Stimulated activated CD8-positive, alpha-beta memory T cell treated with anti-CD3 and anti-CD28 coated beads, Interleukin-15, amount 100 ng/mL, for 1 hour (primary cell): ENCODE results near the gene KCNE1.

Source experiments
- DNase-seq: peaks from one replicate; pipeline ENCODE4 v3.0.0-alpha.2; 2020; ENCODE audit warnings: low read depth

Gene KCNE1

DNA sequence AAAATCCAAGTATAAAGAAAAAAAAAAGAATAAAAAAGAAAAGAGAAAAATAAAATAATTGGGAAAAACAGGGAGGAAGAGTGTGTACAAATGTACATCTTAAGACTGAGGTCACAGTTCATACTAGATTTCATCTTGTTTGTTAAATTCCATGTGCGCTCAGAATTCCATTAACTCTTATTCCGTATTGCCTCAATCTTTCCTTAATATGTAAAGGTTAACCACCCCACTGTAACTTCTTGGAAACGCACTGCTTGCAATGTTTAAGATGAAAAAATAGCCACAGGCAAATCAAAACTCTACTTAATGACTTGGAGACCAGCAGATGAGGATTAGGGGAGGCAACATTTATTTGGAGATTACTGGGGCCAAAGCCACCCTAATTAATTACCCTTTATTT lies 23.9 kb upstream of the KCNE1 start:
- DNase-seq, result no peak

- DNase-seq, result no peak
Observed at GRCh38 chr21:34534522-34534921, 22.5 kb upstream of the KCNE1 start.

DNA sequence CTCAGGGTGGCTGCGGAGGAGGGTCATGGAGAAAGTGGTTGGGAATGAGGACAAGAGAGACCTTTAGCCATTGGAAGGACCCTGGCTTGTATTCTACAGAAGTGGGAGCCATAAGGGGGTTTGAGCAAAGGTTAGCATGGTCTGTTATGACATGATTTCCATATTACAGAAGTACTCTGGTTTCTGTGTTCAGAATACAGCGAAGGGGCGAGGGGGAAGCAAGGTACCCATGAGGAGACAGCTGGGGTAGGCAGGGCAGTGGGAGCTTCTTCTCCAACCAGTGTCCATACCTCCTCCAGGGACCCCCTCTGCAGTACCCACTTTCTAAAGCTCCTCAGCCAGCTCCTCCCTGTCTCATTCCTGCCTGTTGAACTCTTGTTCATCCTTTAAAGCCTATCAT lies 21.9 kb upstream of the KCNE1 start:
- DNase-seq, result no peak

- DNase-seq, result no peak
Observed at GRCh38 chr21:34531399-34531798, 19.4 kb upstream of the KCNE1 start.

DNA sequence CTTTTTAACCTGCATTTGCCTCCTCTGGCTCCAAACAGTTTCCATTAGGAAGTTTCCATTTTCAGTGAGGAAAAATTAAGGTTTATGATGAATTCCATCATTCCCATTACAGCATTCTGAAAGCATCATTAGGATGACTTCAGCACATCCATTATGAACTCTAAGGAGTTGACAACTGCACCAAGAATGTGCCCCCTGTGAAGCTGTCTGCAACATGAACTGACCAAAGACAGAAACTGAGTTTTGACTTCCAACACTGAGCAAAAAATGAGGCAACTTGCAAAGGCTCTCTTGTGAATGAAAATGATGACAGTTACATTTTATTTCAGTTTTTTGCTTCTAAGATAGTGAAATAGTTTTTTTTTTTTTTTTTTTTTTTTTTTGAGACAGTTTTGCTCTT lies 18.3 kb upstream of the KCNE1 start:
- DNase-seq, result no peak

DNA sequence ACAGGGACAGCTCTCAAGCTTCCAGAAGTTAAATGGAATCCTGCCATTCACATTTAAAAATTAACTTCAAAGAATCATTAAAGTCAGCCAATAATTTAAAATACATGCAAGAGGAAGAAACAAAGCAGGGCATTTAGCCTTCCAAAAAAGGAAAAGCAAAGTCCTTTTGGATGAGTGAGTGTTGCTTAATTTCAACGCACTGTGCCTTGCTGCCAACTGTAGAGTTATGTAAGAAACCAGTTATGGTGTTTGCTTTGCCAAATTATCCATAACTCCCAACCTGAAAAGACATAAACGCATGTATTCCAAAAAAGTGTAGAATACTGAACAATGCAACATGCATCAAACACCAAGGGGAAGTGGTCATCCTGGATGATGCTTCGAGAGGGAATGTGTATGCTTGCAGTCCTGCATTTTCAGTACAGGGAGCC lies 16.1 kb upstream of the KCNE1 start:
- DNase-seq, result no peak

GRCh38 chr21:34526618-34527290 lies 14.7 kb upstream of the KCNE1 start:
- DNase-seq, result no peak

GRCh38 chr21:34526241-34526617 lies 14.2 kb upstream of the KCNE1 start:
- DNase-seq, result no peak

GRCh38 chr21:34524646-34525601 lies 12.9 kb upstream of the KCNE1 start:
- no peak for DNase-seq

DNA sequence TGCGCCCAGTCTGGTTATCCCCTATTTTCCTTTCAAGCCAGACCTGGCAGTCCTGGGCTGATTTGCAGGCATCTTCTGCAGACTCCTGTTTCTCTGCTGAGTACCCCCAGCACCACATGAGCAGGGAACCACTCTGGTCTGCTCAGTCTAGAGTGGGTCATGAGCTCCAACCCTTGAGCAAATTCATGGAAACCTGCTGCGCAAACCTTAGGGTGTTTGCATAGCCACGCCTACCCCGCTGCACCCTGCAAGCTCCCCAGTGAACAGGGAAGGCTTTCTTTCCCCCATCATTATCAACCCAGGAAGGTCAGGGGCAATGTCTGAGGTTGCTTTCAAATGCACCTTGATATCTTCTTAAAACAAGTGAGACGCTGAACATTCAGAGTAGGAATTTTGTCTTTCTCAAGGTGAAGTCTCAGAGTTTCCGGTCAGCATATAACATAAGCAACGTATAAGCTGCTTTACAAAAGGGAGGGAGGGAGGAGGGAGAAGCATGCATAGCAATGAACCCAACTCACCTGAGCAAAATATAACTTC lies 11.1 kb upstream of the KCNE1 start:
- no peak for DNase-seq

- DNase-seq, result no peak
Observed at GRCh38 chr21:34522284-34522683, 10.3 kb upstream of the KCNE1 start.

DNA sequence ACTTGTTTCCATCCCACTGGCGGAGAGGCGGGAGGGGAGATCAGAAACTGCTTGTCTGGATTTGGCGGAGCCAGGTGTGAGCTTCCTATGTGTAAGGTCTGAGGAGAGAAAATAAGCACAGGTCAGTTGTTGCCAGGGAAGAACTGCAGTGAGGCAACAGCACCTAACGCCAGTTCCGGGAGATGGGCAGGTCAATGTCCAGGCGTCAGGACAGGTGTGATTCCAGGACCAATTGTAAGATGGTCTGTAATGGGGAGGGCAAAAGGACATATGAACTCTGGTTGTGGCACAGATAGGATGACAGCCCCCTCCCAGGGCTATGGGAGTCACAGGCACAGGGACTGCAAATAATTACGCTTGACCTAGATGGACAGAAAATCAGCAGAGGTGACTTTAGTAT lies 9.6 kb upstream of the KCNE1 start:
- DNase-seq, result no peak

- no peak for DNase-seq
Observed at GRCh38 chr21:34520764-34521508, 8.9 kb upstream of the KCNE1 start.

GRCh38 chr21:34520281-34520680 lies 8.3 kb upstream of the KCNE1 start:
- DNase-seq, result no peak

GRCh38 chr21:34519694-34520093 lies 7.7 kb upstream of the KCNE1 start:
- no peak for DNase-seq

DNA sequence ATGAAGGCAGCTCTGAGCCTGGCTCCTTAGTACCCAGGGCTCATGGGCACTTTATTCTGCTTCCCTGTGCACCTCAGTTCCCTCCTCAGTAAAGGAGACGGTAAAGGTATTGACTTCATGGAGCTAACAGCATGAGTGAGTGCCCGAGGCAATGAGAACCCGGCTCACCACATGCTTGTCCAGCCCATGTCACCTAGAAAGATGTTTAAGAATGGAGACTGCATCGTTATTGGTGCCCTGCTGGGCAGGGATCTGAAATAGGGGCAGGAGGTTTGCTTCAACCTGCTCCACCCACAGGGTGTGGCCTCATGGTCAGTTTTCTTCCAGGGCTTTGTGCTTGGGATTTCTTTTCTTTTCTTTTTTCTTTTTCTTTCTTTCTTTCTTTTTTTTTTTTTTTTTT lies 7.0 kb upstream of the KCNE1 start:
- no peak for DNase-seq

GRCh38 chr21:34518301-34518700 lies 6.3 kb upstream of the KCNE1 start:
- DNase-seq, result no peak

DNA sequence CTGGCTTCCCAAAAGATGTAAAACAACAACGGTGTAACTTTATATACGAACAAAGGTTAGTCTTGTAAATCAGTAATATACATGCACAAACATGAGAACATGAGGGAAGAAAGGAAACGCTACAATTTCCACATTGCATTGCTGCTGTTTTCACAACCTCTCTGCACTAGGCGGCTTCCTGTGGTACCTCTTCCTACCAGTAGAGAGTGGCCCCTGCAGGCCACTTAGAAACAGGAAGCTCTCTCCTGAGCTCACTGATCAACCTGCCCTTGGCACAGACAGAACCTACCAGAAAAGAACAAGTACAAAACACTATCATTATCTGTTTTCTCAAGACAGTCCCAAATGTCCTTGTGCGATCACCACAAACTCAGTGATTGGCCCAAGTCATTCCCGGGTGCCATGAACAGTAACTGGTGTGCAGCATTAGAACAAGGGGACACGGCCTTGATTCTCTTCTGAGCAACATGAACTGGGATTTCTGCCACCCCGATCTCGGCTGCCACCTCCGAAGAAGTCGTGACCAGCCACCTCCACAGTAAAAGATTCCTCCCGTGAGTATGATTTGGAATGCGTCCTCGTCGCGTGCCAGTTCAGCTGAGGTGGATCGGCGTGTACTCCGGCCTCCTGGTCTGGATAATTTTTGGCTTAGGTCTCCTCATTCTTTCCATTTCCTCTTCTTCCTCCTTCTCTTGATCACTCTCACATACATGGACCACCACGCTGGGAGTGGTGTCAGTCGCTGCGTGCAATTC lies 5.7 kb upstream of the KCNE1 start:
- no peak for DNase-seq

DNA sequence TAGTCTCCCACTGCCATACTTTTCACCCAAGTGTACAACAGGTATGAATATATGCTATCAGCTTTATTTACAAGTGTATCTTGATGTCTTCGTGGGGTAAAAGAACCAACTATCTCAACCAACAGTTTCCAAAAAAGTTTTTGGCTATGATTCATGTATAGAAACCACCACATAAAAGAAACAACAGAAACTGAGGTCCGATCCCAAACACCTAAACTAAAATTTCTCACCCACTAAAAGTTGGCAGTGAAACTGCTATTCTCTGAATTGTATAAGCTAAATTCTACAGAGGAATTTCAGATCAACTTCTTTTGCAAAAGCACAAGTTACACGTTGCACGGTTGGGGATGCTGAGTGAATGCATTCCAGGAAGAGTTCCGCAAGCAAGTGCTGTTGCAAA lies 5.0 kb upstream of the KCNE1 start:
- no peak for DNase-seq

GRCh38 chr21:34514576-34515115 lies 2.6 kb upstream of the KCNE1 start:
- no peak for DNase-seq

DNA sequence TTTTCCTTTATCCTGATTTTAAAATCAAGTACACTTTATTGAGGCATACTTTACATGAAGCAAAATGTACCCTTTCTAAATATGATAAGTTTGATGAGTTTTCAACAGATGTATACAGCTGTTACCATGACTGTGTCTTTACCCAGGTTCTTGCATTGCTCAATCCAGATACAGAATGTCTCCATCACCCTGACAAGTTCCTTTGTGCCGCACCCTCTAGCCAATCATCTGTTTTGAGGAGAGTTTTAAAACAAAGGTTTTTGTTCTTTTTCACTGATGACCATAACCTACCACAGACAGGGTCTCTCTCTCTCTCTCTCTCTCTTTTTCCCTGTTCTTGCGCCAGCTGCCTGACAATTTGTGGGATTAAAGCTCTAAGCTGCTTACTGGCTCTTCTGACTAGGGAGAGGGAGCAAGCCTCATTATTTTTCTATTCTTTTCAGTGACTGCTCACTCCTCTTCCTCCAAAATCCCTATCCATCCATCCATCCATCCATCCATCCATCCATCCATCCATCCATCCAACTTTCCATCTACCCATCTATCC lies 1.2 kb upstream of the KCNE1 start:
- DNase-seq, result no peak
